Measurements from ENCODE around the gene ADGRA1.
"Not testable (repeated sequence)": the region's sequence is repeated elsewhere in the genome, so short reads cannot be mapped to it uniquely, and the experiment has no call there.

The ADGRA1 gene

GRCh38 chr10:133127291-133128125 lies 39.8 kb downstream of the ADGRA1 start:
- no peak for DNase-seq (ENCODE audit: low read depth)

- DNase-seq (ENCODE audit: low read depth): no peak
These were observed 40.7 kb downstream of the ADGRA1 start for GRCh38 chr10:133128126-133129070.

- no peak for DNase-seq (ENCODE audit: low read depth)
These were observed 41.5 kb downstream of the ADGRA1 start for GRCh38 chr10:133129071-133129858.

GRCh38 chr10:133129859-133130495 lies 42.3 kb downstream of the ADGRA1 start:
- no peak for DNase-seq (ENCODE audit: low read depth)

GRCh38 chr10:133130602-133131001 lies 42.9 kb downstream of the ADGRA1 start:
- DNase-seq (ENCODE audit: low read depth): no peak

- no peak for DNase-seq (ENCODE audit: low read depth)
These were observed 43.3 kb downstream of the ADGRA1 start for GRCh38 chr10:133131053-133131452.

- DNase-seq (ENCODE audit: low read depth): no peak
These were observed 44.2 kb downstream of the ADGRA1 start for GRCh38 chr10:133131734-133132472.

GRCh38 chr10:133132473-133133291 lies 45.0 kb downstream of the ADGRA1 start:
- no peak for DNase-seq (ENCODE audit: low read depth)

GRCh38 chr10:133133471-133134231 lies 45.9 kb downstream of the ADGRA1 start:
- no peak for DNase-seq (ENCODE audit: low read depth)

GRCh38 chr10:133134411-133135115 lies 46.8 kb downstream of the ADGRA1 start:
- no peak for DNase-seq (ENCODE audit: low read depth)

- DNase-seq (ENCODE audit: low read depth): no peak
These were observed 47.4 kb downstream of the ADGRA1 start for GRCh38 chr10:133135116-133135465.

- DNase-seq (ENCODE audit: low read depth): not testable (repeated sequence)
These were observed 49.9 kb downstream of the ADGRA1 start for GRCh38 chr10:133137486-133138145.

- no peak for DNase-seq (ENCODE audit: low read depth)
These were observed 51.9 kb downstream of the ADGRA1 start for GRCh38 chr10:133139551-133140065.

GRCh38 chr10:133140417-133141143 lies 52.9 kb downstream of the ADGRA1 start:
- DNase-seq (ENCODE audit: low read depth): no peak

- no peak for DNase-seq (ENCODE audit: low read depth)
These were observed 53.6 kb downstream of the ADGRA1 start for GRCh38 chr10:133141144-133141957.

GRCh38 chr10:133141958-133142340 lies 54.2 kb downstream of the ADGRA1 start:
- DNase-seq (ENCODE audit: low read depth): no peak
